Stomach (tissue), 4 donors: Measurements from ENCODE around the gene FAM241B.

Source experiments
- POLR2A ChIP-seq, 4 donors: fragments of 450-650 bp; IDR thresholded peaks; one replicate each; pipeline ENCODE4 v1.6.1; 2016; ENCODE audit warnings: antibody characterized with exemption in 4 of 4, control low read depth in 2 of 4, mild to moderate bottlenecking in 1 of 4, moderate library complexity in 1 of 4
- TF ChIP-seq, protein P1 (sequence below), 7 experiments: fragments of 450-650 bp in 4 of 7; fragments of 200-600 bp in 3 of 7; sonication (generic) in 3 of 7; IDR thresholded peaks; one replicate each; pipeline ENCODE4 v1.5.1; 2016 to 2019; ENCODE audit warnings: antibody characterized with exemption in 7 of 7, control low read depth in 2 of 7, mild to moderate bottlenecking in 1 of 7

DNA sequence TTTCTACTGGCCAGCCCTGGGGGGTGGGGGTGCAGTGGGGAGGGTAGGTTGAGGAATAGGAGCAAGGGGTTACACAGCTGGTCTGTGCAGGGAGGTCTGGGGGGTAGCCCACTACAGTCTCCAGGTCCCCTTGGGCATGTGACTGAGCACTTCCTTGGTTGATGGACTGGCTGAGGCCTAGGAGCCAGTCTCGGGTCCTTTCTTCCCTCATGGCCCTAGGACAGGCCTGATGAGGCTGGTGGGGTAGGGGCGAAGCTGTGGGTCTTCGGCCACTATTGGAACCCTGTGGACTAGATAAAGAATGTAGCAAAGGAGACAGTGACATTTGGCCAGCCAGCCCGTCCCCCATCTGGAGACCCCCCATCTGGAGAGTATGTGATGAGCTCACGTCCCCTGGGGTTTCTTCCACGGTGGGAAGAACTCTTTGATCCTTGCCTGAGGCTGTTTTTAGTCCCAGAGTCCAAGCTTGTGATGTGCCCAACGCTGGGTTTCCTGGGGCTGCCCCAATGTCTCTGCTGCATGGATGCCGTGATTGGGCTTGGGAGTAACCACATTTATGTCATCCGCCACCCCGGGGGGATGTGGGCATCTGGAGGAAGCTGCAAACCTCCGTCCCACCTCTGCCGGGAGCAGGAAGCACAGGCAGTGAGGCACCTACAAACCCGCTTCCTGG, 20.7 kb downstream of the FAM241B start:
- TF ChIP-seq, protein P1, sequence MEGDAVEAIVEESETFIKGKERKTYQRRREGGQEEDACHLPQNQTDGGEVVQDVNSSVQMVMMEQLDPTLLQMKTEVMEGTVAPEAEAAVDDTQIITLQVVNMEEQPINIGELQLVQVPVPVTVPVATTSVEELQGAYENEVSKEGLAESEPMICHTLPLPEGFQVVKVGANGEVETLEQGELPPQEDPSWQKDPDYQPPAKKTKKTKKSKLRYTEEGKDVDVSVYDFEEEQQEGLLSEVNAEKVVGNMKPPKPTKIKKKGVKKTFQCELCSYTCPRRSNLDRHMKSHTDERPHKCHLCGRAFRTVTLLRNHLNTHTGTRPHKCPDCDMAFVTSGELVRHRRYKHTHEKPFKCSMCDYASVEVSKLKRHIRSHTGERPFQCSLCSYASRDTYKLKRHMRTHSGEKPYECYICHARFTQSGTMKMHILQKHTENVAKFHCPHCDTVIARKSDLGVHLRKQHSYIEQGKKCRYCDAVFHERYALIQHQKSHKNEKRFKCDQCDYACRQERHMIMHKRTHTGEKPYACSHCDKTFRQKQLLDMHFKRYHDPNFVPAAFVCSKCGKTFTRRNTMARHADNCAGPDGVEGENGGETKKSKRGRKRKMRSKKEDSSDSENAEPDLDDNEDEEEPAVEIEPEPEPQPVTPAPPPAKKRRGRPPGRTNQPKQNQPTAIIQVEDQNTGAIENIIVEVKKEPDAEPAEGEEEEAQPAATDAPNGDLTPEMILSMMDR (IDR thresholded peaks at IDR 0.05), result no peak
- no peak for TF ChIP-seq POLR2A (IDR thresholded peaks at IDR 0.05)
